Keratinocyte (primary cell): ENCODE measurements around the gene TANC2. TPM values are rescaled to one million over a fixed set of nuclear protein-coding genes. Genes with fewer than 3 reads are reported as not detected.

ENCODE experiments used
- DNase-seq: peaks from one replicate; pipeline ENCODE4 v3.0.0-alpha.2; 2011; ENCODE audit warnings: low read depth, missing footprints, low spot score
- FAIRE-seq: peaks from 2 replicates; lab custom pipeline; 2011; peaks lifted over from hg19 to GRCh38; lab: Jason Lieb, UNC
- H2AFZ ChIP-seq: 2 replicates; pipeline ENCODE4 v1.6.0; 2012; ENCODE audit warnings: low read length, control low read depth, inconsistent platforms; ENCODE audit not compliant: control insufficient read depth
- H3K27ac ChIP-seq: 2 replicates; pipeline ENCODE4 v1.5.1; 2011; ENCODE audit warnings: low read length; ENCODE audit not compliant: control insufficient read depth, insufficient read depth
- H3K27me3 ChIP-seq: 3 replicates; pipeline ENCODE4 v1.6.0; 2011; ENCODE audit warnings: low read length; ENCODE audit not compliant: control insufficient read depth, insufficient read depth; ENCODE audit errors: extremely low read depth
- H3K36me3 ChIP-seq, 2 experiments: 2 replicates in 1 of 2; 3 replicates in 1 of 2; pipeline ENCODE4 v1.5.1; 2011; ENCODE audit warnings: low read length in 2 of 2, mild to moderate bottlenecking in 1 of 2; ENCODE audit not compliant: control insufficient read depth in 2 of 2, insufficient read depth in 2 of 2; ENCODE audit errors: extremely low read depth in 1 of 2
- H3K4me1 ChIP-seq: 3 replicates; pipeline ENCODE4 v1.5.1; 2011; ENCODE audit warnings: low read length; ENCODE audit not compliant: control insufficient read depth, insufficient read depth; ENCODE audit errors: extremely low read depth
- H3K4me2 ChIP-seq: 3 replicates; pipeline ENCODE4 v1.6.0; 2011; ENCODE audit warnings: low read depth, low read length; ENCODE audit not compliant: control insufficient read depth, insufficient read depth; ENCODE audit errors: extremely low read depth
- H3K4me3 ChIP-seq, 3 experiments: fragments of 200-600 bp in 1 of 3; sonication (generic) in 1 of 3; 2 replicates in 2 of 3; 3 replicates in 1 of 3; pipeline ENCODE4 v1.5.1; 2011 to 2016; ENCODE audit warnings: low read length in 3 of 3, mild to moderate bottlenecking in 3 of 3, control low read depth in 2 of 3, inconsistent platforms in 1 of 3, low read depth in 1 of 3, mixed read lengths in 1 of 3, mixed run types in 1 of 3, moderate library complexity in 1 of 3; ENCODE audit not compliant: control insufficient read depth in 2 of 3, insufficient read depth in 2 of 3; ENCODE audit errors: extremely low read depth in 1 of 3
- H3K79me2 ChIP-seq: 2 replicates; pipeline ENCODE4 v1.6.0; 2012; ENCODE audit warnings: low read length; ENCODE audit not compliant: control insufficient read depth, insufficient read depth
- H3K9ac ChIP-seq: 3 replicates; pipeline ENCODE4 v1.6.0; 2011; ENCODE audit warnings: low read length; ENCODE audit not compliant: control insufficient read depth, insufficient read depth; ENCODE audit errors: extremely low read depth
- H3K9me1 ChIP-seq: 3 replicates; pipeline ENCODE4 v1.6.0; 2011; ENCODE audit warnings: low read length; ENCODE audit not compliant: control insufficient read depth, insufficient read depth; ENCODE audit errors: extremely low read depth
- H3K9me3 ChIP-seq: 2 replicates; pipeline ENCODE4 v1.5.1; 2012; ENCODE audit warnings: low read depth, low read length; ENCODE audit not compliant: control insufficient read depth
- H4K20me1 ChIP-seq: 3 replicates; pipeline ENCODE4 v1.6.0; 2011; ENCODE audit warnings: low read length; ENCODE audit not compliant: control insufficient read depth, insufficient read depth; ENCODE audit errors: extremely low read depth
- EZH2 ChIP-seq: IDR thresholded peaks from one replicate; pipeline ENCODE4 v1.6.1; 2012; ENCODE audit warnings: inconsistent platforms, mild to moderate bottlenecking, low read length, moderate library complexity
- dilution Hi-C: fragments of 300-500 bp; cut with MboI; formaldehyde crosslinking; loops from one replicate; pipeline ENCODE4 v1.7.0; 2020; ENCODE audit warnings: low sequenced_read_pairs; ENCODE audit not compliant: extremely low pct_ligation_motif_present
- polyA plus RNA-seq, 5 experiments: library from polyadenylated mRNA; depleted of rRNA in 3 of 5; stranded (reverse) in 3 of 5; stranded (forward) in 1 of 5; unstranded in 1 of 5; fragments of >200 nt; gene quantifications; 1 replicate in 1 of 5; 2 replicates in 3 of 5; 3 replicates in 1 of 5; pipeline versions ENCODE4 v1.2.1 to v1.2.3, GENCODE V29; 2011 to 2012; ENCODE audit warnings: missing spikeins in 2 of 5, low read depth in 1 of 5, low replicate concordance in 1 of 5
- TF ChIP-seq, protein P1 (sequence below), 3 experiments: IDR thresholded peaks in 1 of 3; conservative IDR thresholded peaks in 1 of 3; optimal IDR thresholded peaks in 1 of 3; 2 replicates in 2 of 3; 3 replicates in 1 of 3; pipeline versions ENCODE3 to v1.5.1; 2011; ENCODE audit warnings: low read length in 3 of 3, mild to moderate bottlenecking in 3 of 3, moderate library complexity in 2 of 3, control low read depth in 1 of 3, inconsistent platforms in 1 of 3; ENCODE audit not compliant: insufficient read depth in 2 of 3; ENCODE audit errors: extremely low read depth in 1 of 3

TANC2 gene
- polyA plus RNA-seq, 1 donor (not counting 4 experiments of a cell fraction or from before 2014, with no cell fraction given) = 22.4 TPM

GRCh38 chr17:62925267-62925836 is 40.7 kb upstream of the TANC2 start:
- Histone ChIP-seq H2AFZ (no peak overlapping the region), H3K9ac (no peak overlapping the region), H4K20me1 (no peaks in the 10 kb centered on the region), H3K4me2 (no peak overlapping the region), H3K27me3 (no peaks in the 10 kb centered on the region), H3K9me3 (no peaks in the 10 kb centered on the region), H3K79me2 (no peaks in the 10 kb centered on the region), H3K4me1 (no peaks in the 10 kb centered on the region), H3K27ac (no peak overlapping the region), H3K4me3 (no peak overlapping the region), H3K36me3 (no peaks in the 10 kb centered on the region), H3K9me1 (no peaks in the 10 kb centered on the region)
- TF ChIP-seq, protein P1, sequence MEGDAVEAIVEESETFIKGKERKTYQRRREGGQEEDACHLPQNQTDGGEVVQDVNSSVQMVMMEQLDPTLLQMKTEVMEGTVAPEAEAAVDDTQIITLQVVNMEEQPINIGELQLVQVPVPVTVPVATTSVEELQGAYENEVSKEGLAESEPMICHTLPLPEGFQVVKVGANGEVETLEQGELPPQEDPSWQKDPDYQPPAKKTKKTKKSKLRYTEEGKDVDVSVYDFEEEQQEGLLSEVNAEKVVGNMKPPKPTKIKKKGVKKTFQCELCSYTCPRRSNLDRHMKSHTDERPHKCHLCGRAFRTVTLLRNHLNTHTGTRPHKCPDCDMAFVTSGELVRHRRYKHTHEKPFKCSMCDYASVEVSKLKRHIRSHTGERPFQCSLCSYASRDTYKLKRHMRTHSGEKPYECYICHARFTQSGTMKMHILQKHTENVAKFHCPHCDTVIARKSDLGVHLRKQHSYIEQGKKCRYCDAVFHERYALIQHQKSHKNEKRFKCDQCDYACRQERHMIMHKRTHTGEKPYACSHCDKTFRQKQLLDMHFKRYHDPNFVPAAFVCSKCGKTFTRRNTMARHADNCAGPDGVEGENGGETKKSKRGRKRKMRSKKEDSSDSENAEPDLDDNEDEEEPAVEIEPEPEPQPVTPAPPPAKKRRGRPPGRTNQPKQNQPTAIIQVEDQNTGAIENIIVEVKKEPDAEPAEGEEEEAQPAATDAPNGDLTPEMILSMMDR (optimal IDR thresholded peaks at IDR 0.05 in 1 of 3, IDR thresholded peaks at IDR 0.05 in 1 of 3, conservative IDR thresholded peaks at IDR 0.05 in 1 of 3; ENCODE audit: extremely low read depth in 1 of 3, insufficient read depth in 2 of 3, low read length in 3 of 3) = no peak
- no peak for TF ChIP-seq EZH2
- dilution Hi-C loops = no loop called here
- FAIRE-seq (no peak), DNase-seq (no peak)

GRCh38 chr17:62927083-62927482 is 39.0 kb upstream of the TANC2 start:
- Histone ChIP-seq H3K9ac (no peak overlapping the region), H3K9me1 (no peaks in the 10 kb centered on the region), H3K36me3 (no peaks in the 10 kb centered on the region), H3K4me3 (no peak overlapping the region), H3K79me2 (no peaks in the 10 kb centered on the region), H3K4me1 (no peaks in the 10 kb centered on the region), H3K27ac (no peak overlapping the region), H3K4me2 (no peak overlapping the region), H3K27me3 (no peaks in the 10 kb centered on the region), H3K9me3 (no peaks in the 10 kb centered on the region), H2AFZ (no peak overlapping the region), H4K20me1 (no peaks in the 10 kb centered on the region)
- DNase-seq (no peak), FAIRE-seq (no peak)
- TF ChIP-seq, protein P1 (optimal IDR thresholded peaks at IDR 0.05 in 1 of 3, IDR thresholded peaks at IDR 0.05 in 1 of 3, conservative IDR thresholded peaks at IDR 0.05 in 1 of 3; ENCODE audit: extremely low read depth in 1 of 3, insufficient read depth in 2 of 3, low read length in 3 of 3) = no peak
- TF ChIP-seq EZH2 = no peak
- dilution Hi-C loops = no loop called here
